GM19463 (cell line): ENCODE results near the gene INCENP.
A peak's percentile ranks its signal among the peaks of the same experiment; 100 is the strongest.

Experiments used
- ATAC-seq: cut with Tn5 transposase; IDR thresholded peaks from one replicate; pipeline ENCODE4 v1.9.1; 2021; ENCODE audit warnings: mild to moderate bottlenecking, moderate library complexity; ENCODE audit not compliant: unreplicated experiment

The INCENP gene

DNA sequence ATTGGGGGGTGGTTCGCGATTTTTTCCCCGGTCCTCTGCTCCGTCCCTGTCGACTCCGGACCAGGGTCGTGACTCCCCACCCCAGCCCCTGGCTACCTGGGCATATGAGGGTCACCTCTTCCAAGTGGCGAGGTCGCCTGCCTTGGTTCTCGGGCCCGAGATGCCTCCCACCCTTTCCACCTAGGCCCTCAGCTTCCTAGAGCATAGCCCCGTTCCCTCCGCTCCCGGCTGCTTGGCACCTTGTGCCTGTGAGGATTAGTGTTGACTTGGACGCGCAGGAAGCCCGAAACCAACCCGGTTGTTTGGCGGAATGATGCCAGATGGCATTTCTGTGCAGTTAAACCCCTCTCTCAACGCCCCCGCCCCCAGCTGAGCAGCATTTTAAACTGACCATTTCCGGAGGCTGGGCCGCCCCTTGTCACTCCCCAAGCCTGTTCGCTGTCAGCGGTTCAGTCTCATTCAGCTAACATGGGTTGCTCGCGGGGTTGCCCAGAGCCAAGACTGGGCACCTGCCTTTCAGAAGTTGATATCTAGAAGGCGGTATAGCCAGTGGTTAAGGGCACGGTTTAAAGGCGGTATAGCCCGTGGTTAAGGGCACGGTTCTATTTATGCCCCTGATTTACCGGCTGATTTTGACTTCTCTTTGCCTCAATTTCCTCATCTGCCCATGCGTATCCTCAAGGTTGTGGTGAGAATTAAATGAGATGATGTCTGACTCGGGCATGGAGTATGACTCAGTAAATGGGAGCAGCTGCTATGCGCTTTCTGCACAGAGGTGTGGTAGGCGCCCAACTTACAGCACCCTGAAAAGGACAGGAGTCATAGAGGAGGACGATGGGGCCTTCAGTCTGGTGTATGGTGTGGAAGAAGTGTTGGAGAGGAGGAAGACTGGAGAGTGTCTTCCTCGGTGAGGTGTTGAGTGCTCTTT is 639 bp downstream of the INCENP start:
- peak; percentile 21 for ATAC-seq

DNA sequence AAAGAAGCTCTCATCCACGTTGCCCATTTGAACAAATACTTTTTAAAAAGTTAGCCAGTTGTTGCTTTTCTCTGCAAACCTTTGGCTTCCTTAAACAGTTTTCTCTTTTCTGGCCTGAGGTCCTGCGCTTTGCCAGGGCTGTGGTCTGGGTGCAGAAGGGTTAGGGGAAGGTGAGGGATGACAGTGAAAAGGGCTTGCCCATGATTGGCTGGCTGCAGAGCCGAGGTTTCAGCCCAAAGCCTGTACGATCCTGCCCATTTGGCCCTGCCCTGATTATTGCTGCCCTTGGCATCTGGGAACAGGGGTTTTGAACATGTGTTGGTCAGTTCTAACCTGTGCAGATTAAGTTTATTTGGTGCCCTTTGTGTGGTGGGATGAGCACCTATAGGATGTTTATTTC is 1.5 kb downstream of the INCENP start:
- ATAC-seq: no peak

DNA sequence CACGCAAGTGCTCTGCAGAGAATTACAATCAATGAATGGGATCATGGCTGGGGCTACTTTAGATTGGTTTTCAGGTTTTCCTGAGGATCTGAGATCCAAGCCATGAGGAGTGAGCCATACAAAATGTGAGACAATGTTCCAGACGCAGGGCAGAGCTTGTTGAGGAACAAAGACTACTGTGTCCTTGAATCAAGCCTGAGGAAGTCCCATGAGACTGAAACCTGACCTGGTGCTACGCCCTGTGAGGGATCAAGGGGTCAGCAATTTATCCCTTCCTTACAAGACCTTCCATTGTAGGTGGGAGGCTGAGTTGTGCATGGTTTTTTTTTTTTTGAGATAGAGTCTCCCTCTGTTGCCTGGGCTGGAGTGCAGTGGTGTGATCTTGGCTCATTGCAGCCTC is 2.1 kb downstream of the INCENP start:
- no peak for ATAC-seq

DNA sequence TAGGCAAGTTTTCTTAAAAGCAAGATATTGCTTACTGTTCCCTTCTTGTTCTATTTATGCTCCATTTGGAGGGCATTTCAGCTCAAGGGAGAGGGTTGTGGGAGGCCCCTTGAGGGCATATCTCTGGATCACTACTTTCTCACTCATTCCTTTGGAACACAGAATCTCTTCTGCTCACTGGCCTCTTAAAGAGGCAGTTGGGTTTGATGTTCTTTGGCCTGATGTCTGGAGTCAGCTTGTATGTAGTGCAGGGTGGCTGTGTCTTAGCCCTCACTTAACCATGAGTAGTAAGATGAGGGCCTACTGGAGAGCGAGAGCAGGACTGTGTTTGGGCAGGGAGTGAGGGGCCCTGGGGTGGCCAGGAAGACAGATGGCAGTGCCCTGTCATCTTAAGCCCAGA is 3.6 kb downstream of the INCENP start:
- ATAC-seq: no peak

DNA sequence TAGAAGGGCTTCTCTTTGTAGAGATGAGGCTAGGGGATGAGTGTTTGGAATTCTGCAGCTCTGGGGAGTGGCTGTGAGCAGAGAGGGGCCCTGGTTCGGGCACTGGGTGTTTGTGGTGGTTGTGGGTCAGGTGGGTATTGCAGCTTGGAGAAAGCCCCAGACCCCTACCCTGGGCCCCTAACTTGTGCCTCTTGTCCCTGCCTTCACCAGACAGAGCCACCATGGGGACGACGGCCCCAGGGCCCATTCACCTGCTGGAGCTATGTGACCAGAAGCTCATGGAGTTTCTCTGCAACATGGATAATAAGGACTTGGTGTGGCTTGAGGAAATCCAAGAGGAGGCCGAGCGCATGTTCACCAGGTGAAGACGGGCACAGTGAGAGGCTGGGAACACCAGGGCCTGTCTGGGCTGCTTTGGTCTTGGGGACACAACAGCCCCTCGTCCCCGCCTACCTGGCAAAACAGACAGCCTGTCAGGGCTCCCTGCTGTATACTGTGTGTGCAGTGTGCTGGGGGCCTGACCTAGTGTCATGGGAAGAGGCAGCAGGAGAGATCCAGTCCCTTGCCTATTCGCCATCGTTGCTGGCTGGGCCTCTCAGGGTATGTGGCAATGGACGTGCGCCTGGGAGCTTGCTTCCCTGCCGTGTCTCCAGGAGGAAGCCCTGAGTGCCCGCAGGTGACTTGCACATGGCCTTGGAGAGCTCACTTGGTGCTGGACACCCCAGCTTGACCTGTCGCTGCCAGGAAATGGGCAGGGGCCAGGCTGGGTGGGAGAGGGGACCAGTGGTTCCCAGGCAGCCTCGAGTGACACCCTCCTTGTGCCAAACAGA is 4.3 kb downstream of the INCENP start:
- ATAC-seq: no peak

DNA sequence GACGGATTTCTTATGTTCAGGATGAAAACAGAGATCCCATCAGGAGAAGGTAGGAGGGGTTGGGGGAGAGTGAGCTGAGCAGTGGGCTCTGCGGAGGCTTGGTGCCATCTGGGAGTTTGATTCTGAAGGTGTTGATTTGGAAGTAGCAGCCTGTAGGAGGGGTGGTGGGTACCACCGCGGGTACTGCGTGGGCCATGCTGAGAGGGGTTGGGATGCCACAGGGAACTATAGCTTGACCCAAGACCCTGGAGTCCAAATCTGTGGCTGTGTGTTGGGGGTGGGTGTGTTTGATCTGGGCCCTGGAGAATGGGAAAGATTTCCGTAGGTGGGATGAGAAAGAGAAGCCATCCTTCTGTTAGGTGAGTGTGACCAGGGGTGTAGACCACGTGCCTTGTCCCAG is 5.0 kb downstream of the INCENP start:
- ATAC-seq: no peak

DNA sequence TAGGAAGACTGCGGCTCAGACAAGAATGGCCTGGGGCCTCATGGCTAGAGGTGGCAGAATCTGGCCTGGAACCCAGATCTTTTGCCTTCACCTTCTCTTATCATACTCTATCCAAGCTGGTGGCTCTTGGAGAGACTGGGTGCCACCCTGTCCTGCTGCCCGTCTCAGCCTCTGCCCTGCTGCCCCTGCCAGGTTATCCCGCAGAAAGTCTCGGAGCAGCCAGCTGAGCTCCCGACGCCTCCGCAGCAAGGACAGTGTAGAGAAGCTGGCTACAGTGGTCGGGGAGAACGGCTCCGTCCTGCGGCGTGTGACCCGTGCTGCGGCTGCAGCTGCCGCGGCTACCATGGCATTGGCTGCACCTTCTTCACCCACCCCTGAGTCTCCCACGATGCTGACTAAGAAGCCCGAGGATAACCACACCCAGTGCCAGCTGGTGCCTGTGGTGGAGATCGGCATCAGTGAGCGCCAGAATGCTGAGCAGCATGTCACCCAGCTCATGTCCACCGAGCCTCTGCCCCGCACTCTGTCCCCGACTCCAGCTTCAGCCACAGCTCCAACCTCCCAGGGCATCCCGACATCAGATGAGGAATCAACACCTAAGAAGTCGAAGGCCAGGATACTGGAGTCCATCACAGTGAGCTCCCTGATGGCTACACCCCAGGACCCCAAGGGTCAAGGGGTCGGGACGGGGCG is 5.9 kb downstream of the INCENP start:
- ATAC-seq: no peak

DNA sequence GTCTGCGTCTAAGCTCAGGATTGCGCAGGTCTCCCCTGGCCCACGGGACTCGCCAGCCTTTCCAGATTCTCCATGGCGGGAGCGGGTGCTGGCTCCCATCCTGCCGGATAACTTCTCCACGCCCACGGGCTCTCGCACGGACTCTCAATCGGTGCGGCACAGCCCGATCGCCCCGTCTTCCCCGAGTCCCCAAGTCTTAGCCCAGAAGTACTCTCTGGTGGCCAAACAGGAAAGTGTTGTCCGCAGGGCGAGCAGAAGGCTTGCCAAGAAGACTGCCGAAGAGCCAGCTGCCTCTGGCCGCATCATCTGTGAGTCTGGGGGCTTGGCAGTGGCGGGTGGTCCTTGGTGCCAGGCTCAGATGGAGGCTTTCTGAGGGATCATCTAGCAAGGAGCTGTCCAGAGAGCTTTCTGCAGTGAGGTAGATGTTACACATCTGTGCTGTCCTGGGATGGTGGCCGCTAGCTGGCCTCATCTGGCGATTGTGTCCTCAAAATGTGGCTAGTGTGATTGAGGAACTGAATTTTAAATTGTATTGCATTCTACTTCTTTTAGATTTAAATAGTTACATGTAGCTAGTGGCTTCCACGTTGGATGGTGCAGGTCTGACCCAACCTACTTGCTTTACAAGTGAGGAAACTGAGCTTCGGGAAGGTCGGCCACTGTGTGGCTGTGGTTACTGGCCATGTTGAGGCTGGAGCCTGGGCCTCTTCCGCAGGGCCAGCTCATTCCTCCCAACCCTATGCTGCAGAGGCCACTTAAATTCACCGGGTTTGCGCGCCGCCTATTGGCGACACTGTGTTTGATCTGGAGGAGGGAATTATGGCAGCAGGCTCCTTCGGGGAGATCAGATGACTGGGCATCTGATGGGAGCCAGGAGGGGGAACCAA is 6.7 kb downstream of the INCENP start:
- no peak for ATAC-seq

DNA sequence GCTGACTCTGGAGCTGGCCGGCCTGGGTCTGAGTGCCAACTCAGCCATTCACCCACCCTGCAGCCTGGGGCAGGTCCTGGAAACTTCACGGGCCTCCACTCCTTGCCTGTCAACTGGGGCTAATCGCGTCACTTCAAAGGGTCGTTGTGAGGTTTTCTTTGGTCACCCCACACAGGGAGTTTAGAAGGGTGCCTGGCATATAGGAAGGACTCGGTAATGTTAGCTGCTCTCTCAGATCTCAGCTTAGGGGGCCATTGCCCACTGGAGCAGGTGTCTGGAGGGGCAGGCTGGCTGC is 7.3 kb downstream of the INCENP start:
- no peak for ATAC-seq

DNA sequence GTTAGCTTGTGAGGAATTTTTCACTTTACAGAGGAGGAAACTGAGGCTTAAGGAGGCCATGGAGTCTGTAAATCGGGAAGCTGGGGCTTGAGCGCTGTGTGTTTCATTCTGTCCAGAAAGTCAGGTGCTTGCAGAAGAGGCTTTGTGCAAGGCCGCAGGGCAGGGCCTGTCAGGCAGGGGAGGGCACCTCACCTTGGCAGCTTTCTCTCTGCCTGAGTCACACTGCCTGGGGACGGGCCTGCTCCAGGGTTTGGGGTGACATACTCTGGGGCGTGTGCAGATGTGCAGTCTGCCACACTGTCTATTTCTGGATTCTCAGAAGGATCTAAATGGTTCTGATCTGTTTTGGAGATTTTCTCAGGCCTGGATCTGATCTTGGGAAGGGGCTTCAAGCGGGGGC is 8.4 kb downstream of the INCENP start:
- no peak for ATAC-seq

DNA sequence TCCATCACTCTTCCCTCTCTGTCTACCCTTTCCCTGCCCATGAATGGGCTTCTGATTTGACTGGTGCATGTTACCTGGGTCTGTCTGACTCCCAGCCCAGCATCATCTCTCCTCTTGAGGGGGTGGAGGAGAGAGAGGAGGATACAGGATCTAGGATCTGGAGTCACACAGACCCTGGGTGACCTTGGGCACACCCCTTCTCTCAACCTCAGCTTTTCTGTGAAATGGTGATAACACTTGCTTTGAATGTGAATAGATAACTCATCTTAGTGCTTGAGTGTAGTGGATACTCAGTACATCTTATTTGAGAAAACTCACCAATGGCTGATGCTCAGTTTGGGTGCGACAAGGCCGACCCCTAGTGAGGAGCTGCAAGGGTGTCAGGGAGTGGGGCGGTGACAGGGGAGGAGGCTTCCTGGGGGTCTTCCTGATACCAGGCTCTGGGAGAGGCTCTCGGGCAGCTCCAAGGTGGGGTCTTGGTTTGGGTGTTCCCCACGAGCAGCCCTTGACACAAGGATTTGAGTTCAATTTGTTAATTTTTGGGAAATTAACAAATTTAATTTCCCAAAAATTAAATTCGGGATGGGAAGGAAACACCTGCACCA is 9.0 kb downstream of the INCENP start:
- ATAC-seq: no peak

DNA sequence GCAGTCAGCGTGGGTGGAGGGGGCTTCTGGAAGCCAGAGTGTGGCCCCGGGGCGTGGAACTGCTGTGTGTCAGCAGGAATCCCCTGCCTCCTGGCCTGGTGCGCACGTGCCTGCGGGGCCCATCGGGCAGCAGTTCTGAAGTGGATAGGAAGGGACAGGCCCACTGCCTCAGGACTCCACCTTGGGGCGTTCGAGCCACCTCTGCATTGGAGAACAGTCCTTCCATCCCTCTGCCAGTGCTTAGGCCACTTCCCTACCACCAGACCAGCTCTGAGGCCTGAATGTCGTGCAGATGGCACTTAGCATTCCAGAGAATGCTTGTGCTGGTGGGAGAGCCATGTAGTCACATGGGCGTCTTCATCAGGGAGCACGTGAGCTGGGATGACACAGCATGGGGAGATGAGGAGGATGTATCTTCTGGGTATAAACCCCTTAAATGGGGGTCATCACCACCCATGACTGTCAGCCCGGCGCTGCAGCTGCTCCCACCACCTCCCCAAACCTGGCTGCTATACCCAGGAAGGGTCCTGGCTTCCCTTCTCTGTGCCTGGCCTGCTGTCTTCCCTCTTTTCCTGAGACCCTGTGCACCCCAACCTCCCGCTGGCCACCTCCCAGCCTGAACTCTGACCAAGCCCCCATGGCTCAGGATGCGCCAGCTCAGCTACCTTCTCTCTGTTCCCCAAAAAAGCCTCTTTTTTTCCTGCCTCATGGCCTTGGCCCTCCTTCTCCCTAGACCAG is 9.7 kb downstream of the INCENP start:
- ATAC-seq: no peak

DNA sequence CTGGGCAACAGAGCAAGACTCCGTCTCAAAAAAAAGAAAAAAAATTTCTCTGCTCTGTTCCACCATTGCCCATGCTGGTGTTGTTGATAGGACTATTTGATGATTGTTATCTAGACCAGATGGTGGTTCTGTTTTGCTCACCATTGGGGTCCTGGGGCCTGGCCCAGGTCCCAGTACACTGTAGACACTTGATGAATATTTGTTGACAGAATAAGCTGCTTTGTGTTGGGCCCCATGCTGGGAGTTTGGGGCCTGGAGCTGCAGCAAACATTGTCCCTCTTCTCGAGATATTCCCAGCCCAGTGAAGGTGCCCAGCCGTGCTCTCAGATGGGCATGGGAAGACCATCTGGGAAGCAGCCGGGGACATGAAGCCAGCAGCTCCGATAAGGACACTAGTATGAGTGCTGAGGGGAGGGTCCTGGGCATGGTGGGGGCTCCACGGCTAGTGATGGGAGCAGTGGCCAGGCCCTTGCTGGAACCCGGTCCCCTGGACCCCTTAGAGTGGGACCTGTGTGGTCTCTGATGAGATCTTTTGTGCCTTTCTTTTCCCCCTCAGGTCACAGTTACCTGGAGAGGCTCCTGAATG is 13.6 kb downstream of the INCENP start:
- no peak for ATAC-seq

DNA sequence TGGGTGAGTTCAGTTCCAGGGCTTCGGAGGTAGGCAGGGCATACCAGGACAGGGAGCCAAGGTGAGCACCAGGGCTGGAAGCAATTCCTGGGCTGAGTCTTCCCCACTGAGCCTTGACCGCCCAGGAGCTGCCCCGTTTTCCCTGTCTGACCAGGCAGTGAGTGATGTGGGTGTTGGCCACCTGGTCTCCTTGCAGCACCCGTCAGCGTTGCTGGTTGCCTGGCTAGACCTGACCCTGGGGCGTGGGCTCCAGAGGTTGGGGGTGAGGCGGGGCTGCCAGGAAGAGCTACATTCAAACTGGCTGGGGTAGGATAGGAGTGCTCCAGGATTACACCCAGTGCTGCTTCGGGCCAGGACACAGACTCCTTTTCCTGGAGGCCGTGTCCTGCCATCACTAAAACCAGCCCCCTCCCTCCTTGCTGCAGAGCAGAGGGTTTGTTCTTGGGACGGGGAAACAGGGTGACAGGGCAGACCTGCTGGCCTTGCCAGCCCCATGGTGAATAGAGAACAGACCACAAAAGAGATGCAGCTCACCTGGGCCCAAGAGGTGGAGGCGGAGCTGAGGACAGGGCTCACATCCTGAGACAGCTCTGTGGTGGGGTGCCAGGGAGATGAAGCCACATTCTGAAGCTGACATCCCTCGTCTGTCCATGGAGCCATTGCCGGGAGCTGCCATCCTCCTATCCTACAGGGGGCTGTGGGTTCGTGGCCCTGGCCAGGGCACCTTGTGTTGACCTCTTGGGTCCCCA is 14.2 kb downstream of the INCENP start:
- ATAC-seq: no peak

DNA sequence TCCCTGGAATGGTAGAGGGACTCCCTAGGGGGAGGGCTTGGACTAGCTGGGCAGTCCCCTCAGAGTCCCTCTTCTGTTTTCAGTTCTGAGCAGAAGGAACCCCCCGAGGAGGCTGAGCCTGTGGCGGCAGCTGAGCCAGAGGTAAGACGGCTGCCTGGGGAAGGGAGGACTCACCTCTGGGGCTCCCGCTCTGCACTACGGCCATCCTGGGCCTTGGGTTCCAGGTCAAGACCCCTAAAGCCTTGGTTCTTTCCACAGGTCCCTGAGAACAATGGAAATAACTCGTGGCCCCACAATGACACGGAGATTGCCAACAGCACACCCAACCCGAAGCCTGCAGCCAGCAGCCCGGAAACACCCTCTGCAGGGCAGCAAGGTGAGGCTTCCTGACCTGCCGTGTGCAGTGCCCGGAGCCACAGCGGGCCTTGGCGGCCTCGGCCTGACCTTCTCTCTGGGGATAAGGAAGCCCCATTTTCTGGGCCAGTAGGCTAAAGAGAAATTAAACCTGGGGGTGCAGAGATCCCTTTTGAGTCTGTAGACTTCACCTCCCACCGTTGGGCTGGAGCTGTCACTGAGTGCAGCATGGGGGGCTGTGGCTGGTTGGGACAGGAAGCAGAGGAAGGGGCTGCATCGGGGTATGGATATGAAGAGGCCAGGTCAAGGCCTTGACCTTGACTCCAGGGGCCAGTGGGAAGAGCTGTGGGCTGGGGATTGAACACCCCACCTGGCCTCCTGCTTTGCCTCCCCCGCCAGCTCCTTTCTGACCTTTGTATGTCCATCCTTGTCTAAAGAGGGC is 15.0 kb downstream of the INCENP start:
- no peak for ATAC-seq

DNA sequence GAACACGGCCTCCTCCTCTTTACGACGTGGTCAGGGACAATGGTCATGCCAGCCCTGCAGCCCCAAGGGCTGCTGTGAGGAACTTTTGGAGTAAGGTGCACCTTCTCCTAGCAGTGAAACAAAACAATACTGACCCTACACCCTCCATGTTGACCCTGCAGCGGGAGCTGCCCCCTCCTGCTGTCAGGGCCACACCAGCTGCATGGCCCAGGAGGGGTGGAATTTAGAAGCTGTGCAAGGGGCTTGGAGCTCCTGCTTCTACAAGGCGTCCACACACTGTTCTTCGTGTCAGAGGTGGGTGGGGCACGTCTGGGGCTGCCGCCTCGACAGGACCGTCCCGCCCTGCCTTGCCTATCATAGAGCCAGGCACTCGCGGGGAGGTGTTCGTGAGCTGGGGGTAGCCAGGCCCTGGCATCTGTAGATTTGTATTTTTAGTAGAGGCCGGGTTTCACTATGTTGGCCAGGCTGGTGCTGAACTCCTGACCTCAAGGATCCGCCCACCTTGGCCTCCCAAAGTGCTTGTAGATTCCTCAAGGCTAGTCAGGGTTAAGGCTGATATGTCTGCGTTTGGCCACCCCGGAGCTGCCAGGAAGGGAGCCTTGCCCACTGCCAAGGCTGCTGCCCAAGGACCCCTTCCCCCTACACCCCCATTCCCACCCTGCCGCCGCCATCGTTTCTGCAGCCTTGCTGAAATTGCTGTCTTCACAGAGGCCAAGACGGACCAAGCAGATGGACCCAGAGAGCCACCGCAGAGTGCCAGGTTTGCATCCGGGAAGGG is 15.9 kb downstream of the INCENP start:
- no peak for ATAC-seq
